IMR-90 (cell line): ENCODE results near the gene GCK. TPM values are rescaled to one million over a fixed set of nuclear protein-coding genes. Genes with fewer than 3 reads are reported as not detected.

Experiments used
- ATAC-seq: fragments of 200-7000 bp; cut with Tn5 transposase; 2 replicates; pipeline ENCODE4 v1.9.1; 2020; ENCODE audit warnings: low read depth, mild to moderate bottlenecking, moderate library complexity
- BruUV-seq: library from RNA; stranded (reverse); fragments of 400-500 nt; replicated peaks from 2 replicates; lab custom pipeline; 2021; lab: Mats Ljungman, UMichigan
- CTCF ChIA-PET: fragments of 300-600 bp; formaldehyde crosslinking; extraction: SDS; loops from one replicate; lab custom pipeline; 2021; ENCODE audit warnings: antibody characterized with exemption; lab: Yijun Ruan, JAX
- POLR2A ChIA-PET: fragments of 300-600 bp; sonication (Branson Sonifier 250); formaldehyde crosslinking; loops from one replicate; lab custom pipeline; 2022; ENCODE audit warnings: antibody characterized with exemption; ENCODE audit not compliant: unreplicated experiment; lab: Charles Lee
- DNase-seq: peaks from one replicate; pipeline ENCODE4 v3.0.0; 2013
- H2AFZ ChIP-seq: replicated peaks from 2 replicates; pipeline ENCODE3; 2013; ENCODE audit warnings: low read length, mild to moderate bottlenecking; ENCODE audit not compliant: poor library complexity
- H2AK5ac ChIP-seq: 2 replicates; pipeline ENCODE4 v1.6.1; 2013; ENCODE audit warnings: low read depth, low read length, inconsistent platforms
- H2AK9ac ChIP-seq: replicated peaks from 2 replicates; pipeline ENCODE3; 2013; ENCODE audit warnings: mild to moderate bottlenecking, low read depth, low read length, moderate library complexity; ENCODE audit not compliant: poor library complexity
- H2BK120ac ChIP-seq: 2 replicates; pipeline ENCODE4 v1.6.1; 2013; ENCODE audit warnings: low read depth, low read length, inconsistent platforms
- H2BK15ac ChIP-seq: 3 replicates; pipeline ENCODE4 v1.6.1; 2013; ENCODE audit warnings: low read depth, low read length, inconsistent platforms
- H2BK20ac ChIP-seq: 2 replicates; pipeline ENCODE4 v1.6.1; 2013; ENCODE audit warnings: low read depth, mild to moderate bottlenecking, inconsistent platforms, low read length, moderate library complexity
- H2BK5ac ChIP-seq: 2 replicates; pipeline ENCODE4 v1.6.1; 2013; ENCODE audit warnings: mild to moderate bottlenecking, low read depth, low read length, inconsistent platforms; ENCODE audit not compliant: poor library complexity, severe bottlenecking
- H3K14ac ChIP-seq: replicated peaks from 2 replicates; pipeline ENCODE4 v1.6.1; 2013; ENCODE audit warnings: low read depth, low read length, inconsistent platforms
- H3K18ac ChIP-seq: 2 replicates; pipeline ENCODE4 v1.6.1; 2013; ENCODE audit warnings: low read depth, low read length, control low read depth
- H3K23ac ChIP-seq: 2 replicates; pipeline ENCODE4 v1.6.1; 2013; ENCODE audit warnings: low read depth, low read length, inconsistent platforms
- H3K27ac ChIP-seq: 2 replicates; pipeline ENCODE4 v1.5.1; 2013; ENCODE audit warnings: mild to moderate bottlenecking, control low read depth, low read length; ENCODE audit not compliant: insufficient read depth
- H3K27me3 ChIP-seq: 2 replicates; pipeline ENCODE4 v1.6.1; 2013; ENCODE audit warnings: low read length; ENCODE audit not compliant: control insufficient read depth, insufficient read depth
- H3K36me3 ChIP-seq: 2 replicates; pipeline ENCODE4 v1.6.1; 2013; ENCODE audit warnings: low read length, mixed read lengths; ENCODE audit not compliant: control insufficient read depth, insufficient read depth
- H3K4ac ChIP-seq: 2 replicates; pipeline ENCODE4 v1.6.1; 2013; ENCODE audit warnings: low read depth, low read length, inconsistent platforms
- H3K4me1 ChIP-seq: 2 replicates; pipeline ENCODE4 v1.6.1; 2013; ENCODE audit warnings: low read length, mixed read lengths; ENCODE audit not compliant: control insufficient read depth, insufficient read depth
- H3K4me2 ChIP-seq: 2 replicates; pipeline ENCODE4 v1.6.1; 2013; ENCODE audit warnings: low read depth, mild to moderate bottlenecking, control low read depth, low read length, moderate library complexity
- H3K4me3 ChIP-seq: 2 replicates; pipeline ENCODE4 v1.5.1; 2013; ENCODE audit warnings: low read depth, mild to moderate bottlenecking, control low read depth, low read length, moderate library complexity; ENCODE audit not compliant: insufficient read depth
- H3K56ac ChIP-seq: 2 replicates; pipeline ENCODE4 v1.6.1; 2013; ENCODE audit warnings: low read length, inconsistent platforms; ENCODE audit not compliant: insufficient read depth; ENCODE audit errors: extremely low read depth
- H3K79me1 ChIP-seq, 2 experiments: 2 replicates each; pipeline ENCODE4 v1.6.1; 2013; ENCODE audit warnings: low read length in 2 of 2, inconsistent platforms in 1 of 2, low read depth in 1 of 2
- H3K9ac ChIP-seq: 2 replicates; pipeline ENCODE4 v1.6.1; 2013; ENCODE audit warnings: low read depth, low read length, control low read depth
- H3K9me1 ChIP-seq: 2 replicates; pipeline ENCODE4 v1.6.1; 2013; ENCODE audit warnings: low read length, inconsistent platforms; ENCODE audit not compliant: insufficient read depth
- H3K9me3 ChIP-seq: 2 replicates; pipeline ENCODE4 v1.6.1; 2013; ENCODE audit warnings: low read length; ENCODE audit not compliant: control insufficient read depth, insufficient read depth
- H4K20me1 ChIP-seq: 2 replicates; pipeline ENCODE4 v1.6.1; 2013; ENCODE audit warnings: low read length, inconsistent platforms; ENCODE audit not compliant: insufficient read depth
- H4K5ac ChIP-seq: 2 replicates; pipeline ENCODE4 v1.6.1; 2013; ENCODE audit warnings: mild to moderate bottlenecking, low read depth, low read length, control low read depth
- H4K8ac ChIP-seq, 2 experiments: 2 replicates each; pipeline ENCODE4 v1.6.1; 2013; ENCODE audit warnings: low read depth in 2 of 2, low read length in 2 of 2, control low read depth in 1 of 2, inconsistent platforms in 1 of 2
- H4K91ac ChIP-seq: 2 replicates; pipeline ENCODE4 v1.6.1; 2013; ENCODE audit warnings: low read depth, low read length, inconsistent platforms; ENCODE audit not compliant: insufficient read depth
- BHLHE40 ChIP-seq: fragments of 150-350 bp; IDR thresholded peaks from 2 replicates; pipeline ENCODE4 v1.6.1; 2016; ENCODE audit warnings: mild to moderate bottlenecking, low read depth, low read length
- CEBPB ChIP-seq: IDR thresholded peaks from 2 replicates; pipeline ENCODE4 v1.6.1; 2012; ENCODE audit warnings: low read depth, low read length, improper control_type of control experiment
- CHD1 ChIP-seq: IDR thresholded peaks from 2 replicates; pipeline ENCODE4 v1.6.1; 2012; ENCODE audit warnings: low read depth, low read length, improper control_type of control experiment
- FOS ChIP-seq: fragments of 150-350 bp; IDR thresholded peaks from 2 replicates; pipeline ENCODE4 v1.6.1; 2016; ENCODE audit warnings: low read depth, low read length
- MAFK ChIP-seq: IDR thresholded peaks from 2 replicates; pipeline ENCODE4 v1.6.1; 2012; ENCODE audit warnings: low read depth, low read length, improper control_type of control experiment
- MAZ ChIP-seq: IDR thresholded peaks from 2 replicates; pipeline ENCODE4 v1.6.1; 2012; ENCODE audit warnings: low read depth, mild to moderate bottlenecking, low read length, improper control_type of control experiment, moderate library complexity, borderline replicate concordance
- MXI1 ChIP-seq: IDR thresholded peaks from 2 replicates; pipeline ENCODE4 v1.6.1; 2012; ENCODE audit warnings: low read depth, mild to moderate bottlenecking, low read length, moderate library complexity, borderline replicate concordance
- NFE2L2 ChIP-seq: fragments of 150-350 bp; IDR thresholded peaks from 2 replicates; pipeline ENCODE4 v1.6.1; 2016; ENCODE audit warnings: low read depth, mild to moderate bottlenecking, low read length
- POLR2A ChIP-seq: IDR thresholded peaks from 2 replicates; pipeline ENCODE4 v1.6.1; 2012; ENCODE audit warnings: mild to moderate bottlenecking, low read depth, low read length
- RAD21 ChIP-seq: IDR thresholded peaks from 2 replicates; pipeline ENCODE4 v1.6.1; 2012; ENCODE audit warnings: low read length, improper control_type of control experiment
- RCOR1 ChIP-seq: IDR thresholded peaks from 2 replicates; pipeline ENCODE4 v1.6.1; 2012; ENCODE audit warnings: mild to moderate bottlenecking, low read length, improper control_type of control experiment; ENCODE audit not compliant: insufficient replicate concordance
- RFX5 ChIP-seq: IDR thresholded peaks from 2 replicates; pipeline ENCODE4 v1.8.0; 2012; ENCODE audit warnings: low read depth, mild to moderate bottlenecking, low read length, moderate library complexity
- SMC3 ChIP-seq: fragments of 150-350 bp; IDR thresholded peaks from 2 replicates; pipeline ENCODE4 v1.6.1; 2016; ENCODE audit warnings: low read depth, mild to moderate bottlenecking, antibody characterized with exemption, low read length, moderate library complexity
- WGBS, 2 experiments: methylation state at CpG; one replicate each; pipeline versions ENCODE4 v1.1.5 to v1.1.7; 2013; ENCODE audit warnings: missing lambda C conversion rate in 2 of 2; ENCODE audit not compliant: insufficient read length in 1 of 2; ENCODE audit errors: extremely low coverage in 2 of 2; 5-methylcytosine and 5-hydroxymethylcytosine counted together
- dilution Hi-C: fragments of 300-500 bp; cut with HindIII; formaldehyde crosslinking; loops from one replicate; pipeline ENCODE4 v1.14.3; 2018; ENCODE audit warnings: low sequenced_read_pairs; ENCODE audit not compliant: unreplicated experiment
- in situ Hi-C: fragments of 300-500 bp; cut with MboI; formaldehyde crosslinking; loops from 3 replicates; pipeline ENCODE4 v1.14.3; 2019; ENCODE audit warnings: low sequenced_read_pairs, inconsistent platforms, mixed read lengths
- intact Hi-C: fragments of 100-400 bp; cut with micrococcal nuclease; formaldehyde crosslinking; loops from 2 replicates; pipeline ENCODE4 v1.10.0; 2022
- polyA plus RNA-seq, 3 experiments: library from polyadenylated mRNA; depleted of rRNA; stranded (reverse); fragments of >200 nt; gene quantifications; 2 replicates each; pipeline ENCODE4 v1.2.3, GENCODE V29; 2012; ENCODE audit warnings: low replicate concordance in 1 of 3
- total RNA-seq: library from RNA; depleted of rRNA; stranded (reverse); fragments of >200 nt; gene quantifications from 2 replicates; pipeline ENCODE4 v1.2.3, GENCODE V29; 2012
- TF ChIP-seq, protein P1 (sequence below): fragments of 150-350 bp; IDR thresholded peaks from 2 replicates; pipeline ENCODE4 v1.6.1; 2017; ENCODE audit warnings: mild to moderate bottlenecking, antibody characterized with exemption, low read length, low read depth
- TF ChIP-seq, protein P2 (sequence below): fragments of 150-350 bp; IDR thresholded peaks from 2 replicates; pipeline ENCODE4 v1.6.1; 2016; ENCODE audit warnings: low read depth, mild to moderate bottlenecking, low read length, moderate library complexity, borderline replicate concordance
- TF ChIP-seq, protein P3 (sequence below): conservative IDR thresholded peaks from 2 replicates; pipeline ENCODE4 v1.5.1; 2012; ENCODE audit warnings: mild to moderate bottlenecking, low read depth, low read length, improper control_type of control experiment

Gene GCK
- total and polyA plus RNA-seq, 2 of the 4 experiments (the other 2 are of a cell fraction) = 0.14 to 0.18 TPM

DNA sequence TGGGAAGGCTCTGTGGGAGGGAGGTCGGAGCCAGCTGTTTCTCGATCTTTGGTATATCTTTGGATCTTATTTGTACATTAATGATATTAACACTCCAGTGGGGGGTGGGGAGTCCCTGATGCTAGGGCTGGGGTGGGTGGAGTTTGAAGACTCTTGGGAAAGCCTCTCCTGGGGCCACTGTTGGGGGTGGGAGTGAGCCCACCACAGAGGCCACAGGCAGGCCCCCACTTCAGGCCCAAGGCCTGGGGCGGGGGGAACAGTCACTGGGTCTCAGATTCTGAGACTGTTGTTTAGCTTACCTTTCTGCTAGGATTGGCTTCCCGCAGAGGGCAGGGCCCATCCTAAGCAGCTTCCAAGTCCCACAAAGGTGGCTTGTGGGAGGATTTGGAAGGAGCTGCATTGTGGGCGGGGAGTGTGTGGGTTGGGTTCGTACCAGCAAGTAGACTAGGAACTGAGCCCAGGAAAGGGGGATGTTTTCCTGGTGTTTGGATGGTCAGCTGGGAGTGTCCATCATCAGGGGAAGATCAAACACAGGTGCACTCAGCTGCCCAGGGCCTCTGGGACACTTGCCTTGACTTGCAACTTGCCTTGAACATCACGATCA is 23.4 kb upstream of the GCK start:
- Histone ChIP-seq H3K4me2 (no peak overlapping the region), H3K9me1 (no peaks in the 10 kb centered on the region; the same call in 1 of the 2 replicates), H3K27me3 (no peaks in the 10 kb centered on the region), H3K27ac (no peak overlapping the region), H2BK20ac (no peak overlapping the region), H4K20me1 (peaks cover 12% of the 10 kb centered on the region), H3K9ac (no peak overlapping the region), H2AK5ac (no peak overlapping the region), H2BK120ac (no peak overlapping the region), H3K23ac (no peak overlapping the region), H3K36me3 (peaks cover 57% of the 10 kb centered on the region), H2AK9ac (no peak overlapping the region), H4K5ac (no peak overlapping the region), H4K91ac (no peak overlapping the region), H2AFZ (no peak overlapping the region), H3K4me1 (no peaks in the 10 kb centered on the region), H3K4ac (no peak overlapping the region), H3K14ac (no peak overlapping the region), H3K56ac (no peak overlapping the region), H3K4me3 (no peak overlapping the region), H2BK5ac (no peak overlapping the region), H2BK15ac (no peak overlapping the region), H3K18ac (no peak overlapping the region), H3K79me1 (peaks cover 11 to 20% of the 10 kb centered on the region in 2 experiments), H4K8ac (no peak overlapping the region), H3K9me3 (no peaks in the 10 kb centered on the region)
- POLR2A ChIA-PET = no interaction called here
- intact Hi-C loops (no loop called here), in situ Hi-C loops (no loop called here), dilution Hi-C loops (no loop called here)
- 93% methylated on average over 4 of the region's 7 CpGs; no CpG with 5 or more reads in 1 of the 2 experiments for WGBS, 2 experiments
- TF ChIP-seq BHLHE40 (no peak), RAD21 (no peak), CHD1 (no peak), MAZ (no peak), MXI1 (no peak), POLR2A (no peak), RCOR1 (no peak), NFE2L2 (no peak), RFX5 (no peak), FOS (no peak), SMC3 (no peak), CEBPB (no peak), MAFK (no peak)
- TF ChIP-seq, protein P1, sequence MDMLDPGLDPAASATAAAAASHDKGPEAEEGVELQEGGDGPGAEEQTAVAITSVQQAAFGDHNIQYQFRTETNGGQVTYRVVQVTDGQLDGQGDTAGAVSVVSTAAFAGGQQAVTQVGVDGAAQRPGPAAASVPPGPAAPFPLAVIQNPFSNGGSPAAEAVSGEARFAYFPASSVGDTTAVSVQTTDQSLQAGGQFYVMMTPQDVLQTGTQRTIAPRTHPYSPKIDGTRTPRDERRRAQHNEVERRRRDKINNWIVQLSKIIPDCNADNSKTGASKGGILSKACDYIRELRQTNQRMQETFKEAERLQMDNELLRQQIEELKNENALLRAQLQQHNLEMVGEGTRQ = no peak
- TF ChIP-seq, protein P2, sequence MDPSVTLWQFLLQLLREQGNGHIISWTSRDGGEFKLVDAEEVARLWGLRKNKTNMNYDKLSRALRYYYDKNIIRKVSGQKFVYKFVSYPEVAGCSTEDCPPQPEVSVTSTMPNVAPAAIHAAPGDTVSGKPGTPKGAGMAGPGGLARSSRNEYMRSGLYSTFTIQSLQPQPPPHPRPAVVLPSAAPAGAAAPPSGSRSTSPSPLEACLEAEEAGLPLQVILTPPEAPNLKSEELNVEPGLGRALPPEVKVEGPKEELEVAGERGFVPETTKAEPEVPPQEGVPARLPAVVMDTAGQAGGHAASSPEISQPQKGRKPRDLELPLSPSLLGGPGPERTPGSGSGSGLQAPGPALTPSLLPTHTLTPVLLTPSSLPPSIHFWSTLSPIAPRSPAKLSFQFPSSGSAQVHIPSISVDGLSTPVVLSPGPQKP = no peak
- TF ChIP-seq, protein P3, sequence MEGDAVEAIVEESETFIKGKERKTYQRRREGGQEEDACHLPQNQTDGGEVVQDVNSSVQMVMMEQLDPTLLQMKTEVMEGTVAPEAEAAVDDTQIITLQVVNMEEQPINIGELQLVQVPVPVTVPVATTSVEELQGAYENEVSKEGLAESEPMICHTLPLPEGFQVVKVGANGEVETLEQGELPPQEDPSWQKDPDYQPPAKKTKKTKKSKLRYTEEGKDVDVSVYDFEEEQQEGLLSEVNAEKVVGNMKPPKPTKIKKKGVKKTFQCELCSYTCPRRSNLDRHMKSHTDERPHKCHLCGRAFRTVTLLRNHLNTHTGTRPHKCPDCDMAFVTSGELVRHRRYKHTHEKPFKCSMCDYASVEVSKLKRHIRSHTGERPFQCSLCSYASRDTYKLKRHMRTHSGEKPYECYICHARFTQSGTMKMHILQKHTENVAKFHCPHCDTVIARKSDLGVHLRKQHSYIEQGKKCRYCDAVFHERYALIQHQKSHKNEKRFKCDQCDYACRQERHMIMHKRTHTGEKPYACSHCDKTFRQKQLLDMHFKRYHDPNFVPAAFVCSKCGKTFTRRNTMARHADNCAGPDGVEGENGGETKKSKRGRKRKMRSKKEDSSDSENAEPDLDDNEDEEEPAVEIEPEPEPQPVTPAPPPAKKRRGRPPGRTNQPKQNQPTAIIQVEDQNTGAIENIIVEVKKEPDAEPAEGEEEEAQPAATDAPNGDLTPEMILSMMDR = no peak
- CTCF ChIA-PET = no interaction called here
- no peak for DNase-seq
- BruUV-seq = no TSS peak
- ATAC-seq = no peak
